GDM1 (cell line): Measurements from ENCODE around the gene ZNF569.
A peak's percentile ranks its signal among the peaks of the same experiment; 100 is the strongest.
"Not testable (repeated sequence)": the region's sequence is repeated elsewhere in the genome, so short reads cannot be mapped to it uniquely, and the experiment has no call there.

ENCODE experiments used
- DNase-seq: peaks from one replicate; lab custom pipeline; 2025; lab: John Stamatoyannopoulos, UW

Gene ZNF569

DNA sequence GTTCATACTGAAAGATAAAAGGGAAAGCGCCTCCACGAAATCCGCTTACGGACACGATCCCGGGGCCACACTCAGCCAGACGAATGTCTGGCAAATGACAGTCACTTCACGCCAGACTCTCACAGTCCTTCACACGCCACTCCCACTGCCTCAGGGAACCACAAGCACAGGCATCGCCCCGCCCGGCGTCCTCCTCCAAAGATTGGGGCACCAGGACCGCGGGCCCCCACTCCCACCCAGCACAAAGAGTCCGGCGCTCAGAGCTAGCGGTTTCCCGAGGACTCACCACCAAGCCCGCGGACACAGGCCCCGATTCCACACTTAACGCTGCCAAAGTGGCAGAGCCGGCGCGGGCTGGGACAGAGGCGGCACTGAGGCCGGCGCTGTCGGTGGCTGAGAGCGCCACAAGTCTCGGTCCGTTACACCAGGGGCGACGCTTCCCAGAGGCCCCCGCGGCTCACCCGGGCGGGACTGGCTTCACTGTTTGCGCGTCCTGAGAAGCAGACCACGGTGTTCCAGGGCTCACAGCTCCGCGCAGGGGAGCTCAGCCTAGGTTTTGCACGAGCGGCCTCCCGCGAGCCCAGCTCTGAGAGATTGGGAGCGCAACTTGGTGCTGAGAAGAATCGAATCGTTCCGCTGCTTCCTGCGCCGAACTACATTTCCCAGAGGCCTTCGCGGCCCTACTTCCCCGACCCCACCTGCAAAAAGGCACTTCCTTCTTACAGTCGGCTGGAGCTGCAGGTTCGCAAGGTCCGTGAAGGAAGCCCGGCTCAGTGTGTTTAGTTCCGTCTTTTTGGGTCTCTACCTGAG is at the start of gene ZNF569:
Gene ZNF569, minus strand, starts transcription at position 647 of the 810 bp plus-strand sequence. CDS start 22,523 bp downstream, outside the sequence.
- DNase-seq = peak; percentile 83

DNA sequence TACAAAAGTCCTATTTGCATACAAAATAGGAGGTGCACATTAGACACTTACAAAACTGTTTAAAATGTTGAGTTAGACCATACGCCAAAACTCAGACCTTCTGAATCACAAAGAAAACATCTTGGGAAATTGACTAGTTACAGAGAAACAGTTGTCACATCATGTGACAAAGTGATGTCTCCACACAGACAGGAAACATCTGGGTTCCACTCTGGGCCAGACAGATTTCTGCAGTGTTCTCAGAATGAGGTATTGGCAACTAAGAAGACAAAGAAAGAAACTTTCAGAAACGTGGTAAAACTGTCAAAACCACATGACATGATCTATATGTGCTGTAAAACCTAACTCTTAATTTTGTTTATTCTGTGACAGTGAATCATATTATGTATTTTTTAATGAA is 46.2 kb upstream of the ZNF569 start:
- DNase-seq = no peak

DNA sequence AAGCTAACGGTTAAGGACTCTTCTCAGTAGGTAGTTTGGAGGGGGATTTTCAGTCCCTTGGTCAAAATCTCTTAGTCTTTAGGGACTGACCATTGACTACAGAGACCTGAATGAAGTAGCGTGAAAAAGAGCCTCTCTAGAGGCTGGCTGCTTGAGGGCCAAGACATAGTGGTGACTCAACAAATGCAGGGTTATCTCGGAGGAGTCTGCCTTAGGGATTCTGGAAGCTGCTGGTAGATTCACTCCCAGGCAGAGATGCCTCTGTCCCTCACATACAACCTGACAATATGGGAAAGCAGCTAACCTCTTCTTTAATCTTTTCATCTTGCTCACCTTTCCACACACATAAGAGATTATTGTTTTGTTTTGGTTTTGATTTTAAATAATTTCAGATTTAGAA is 44.6 kb upstream of the ZNF569 start:
- DNase-seq = no peak

DNA sequence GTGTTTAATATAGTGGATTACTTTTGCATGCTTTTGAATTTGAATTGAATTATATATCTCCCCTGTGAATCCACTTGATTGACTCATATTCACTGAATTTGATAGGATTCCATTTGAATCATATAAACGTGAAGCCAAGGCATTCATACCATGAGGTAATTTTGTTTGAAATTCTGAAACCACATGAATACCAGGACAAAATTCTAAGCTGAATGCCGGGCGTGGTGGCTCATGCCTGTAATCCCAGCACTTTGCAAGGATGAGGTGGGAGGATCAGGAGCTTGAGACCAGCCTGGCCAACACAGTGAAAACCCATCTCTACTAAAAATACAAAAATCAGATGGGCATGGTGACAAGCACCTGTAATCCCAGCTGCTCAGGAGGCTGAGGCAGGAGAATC is 43.9 kb upstream of the ZNF569 start:
- no peak for DNase-seq

DNA sequence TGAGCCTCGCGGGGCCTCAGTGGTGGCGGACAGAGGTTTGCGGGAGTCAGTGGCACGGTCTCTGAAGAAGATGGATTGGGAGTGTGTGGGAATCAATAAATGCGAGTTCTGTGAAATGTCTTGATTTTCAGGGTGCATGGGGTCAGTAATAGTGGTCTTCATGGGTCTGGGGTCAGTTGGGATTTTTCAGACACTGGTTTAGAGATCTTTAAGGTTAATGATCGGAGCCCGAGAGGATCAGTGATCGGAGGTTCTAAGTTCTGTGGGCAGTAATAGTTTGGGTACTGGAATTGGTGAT is 39.9 kb upstream of the ZNF569 start:
- DNase-seq = no peak

DNA sequence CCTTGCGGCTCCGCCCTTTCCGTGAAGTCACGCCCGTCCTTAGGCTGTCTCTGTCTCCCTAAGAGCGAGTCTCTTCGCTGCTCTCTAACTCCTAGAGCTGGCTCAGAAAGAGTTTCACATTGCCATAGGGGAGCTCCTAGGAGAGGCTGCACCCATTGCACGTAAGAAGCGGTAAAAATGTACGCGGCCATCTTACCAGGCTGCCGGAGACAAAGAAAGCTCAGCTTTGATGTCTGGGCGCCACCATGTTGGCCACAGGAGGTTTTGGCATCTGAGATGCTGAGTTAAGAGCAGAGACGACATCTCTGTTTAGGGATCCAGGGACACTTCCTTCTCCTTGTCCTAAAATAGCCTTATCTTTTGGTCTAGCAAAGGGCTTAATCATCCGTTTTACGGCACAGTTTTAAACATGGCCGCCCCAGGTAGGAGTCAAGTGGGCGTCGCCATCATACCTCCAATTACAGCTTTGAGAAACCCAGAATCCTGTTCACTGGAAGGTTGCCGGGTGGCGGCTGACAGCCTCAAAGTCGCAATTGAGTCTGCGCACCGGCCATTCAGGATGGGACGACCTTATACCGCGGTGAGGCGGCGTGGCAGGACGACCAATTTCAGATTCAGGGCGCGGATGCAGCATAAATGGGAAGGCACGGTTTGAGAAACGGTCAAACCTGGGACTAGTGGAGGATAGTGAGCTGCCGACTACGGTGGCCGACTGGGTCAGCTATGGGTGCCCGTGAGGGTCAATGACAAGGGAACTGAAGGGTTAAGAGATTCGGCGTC is 39.3 kb upstream of the ZNF569 start, which contains the start of gene ZNF793:
Gene ZNF793, plus strand, starts transcription at position 553 of the 780 bp plus-strand sequence. CDS start 16,501 bp downstream, outside the sequence.
- DNase-seq = no peak

DNA sequence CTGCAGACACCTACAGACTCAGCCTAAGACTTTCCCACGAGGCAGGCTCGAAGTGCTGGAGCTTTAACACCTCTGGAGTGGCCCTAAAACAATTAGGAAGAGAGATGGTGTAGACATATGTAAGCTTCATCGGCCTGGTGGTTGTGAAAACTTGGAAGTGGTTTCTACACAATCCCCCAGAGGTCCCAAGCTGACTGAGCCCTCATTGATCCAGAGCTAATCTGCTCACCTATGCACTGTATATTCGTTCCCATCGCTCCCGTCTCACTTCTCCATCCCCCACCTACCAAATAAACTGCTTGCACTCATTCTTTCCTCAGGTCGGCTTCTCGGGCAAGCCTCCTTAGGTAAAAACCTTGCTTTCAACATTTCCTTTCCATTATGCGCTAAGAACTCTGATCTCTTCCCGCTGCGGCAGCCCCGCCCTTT is 38.7 kb upstream of the ZNF569 start:
- DNase-seq = no peak

DNA sequence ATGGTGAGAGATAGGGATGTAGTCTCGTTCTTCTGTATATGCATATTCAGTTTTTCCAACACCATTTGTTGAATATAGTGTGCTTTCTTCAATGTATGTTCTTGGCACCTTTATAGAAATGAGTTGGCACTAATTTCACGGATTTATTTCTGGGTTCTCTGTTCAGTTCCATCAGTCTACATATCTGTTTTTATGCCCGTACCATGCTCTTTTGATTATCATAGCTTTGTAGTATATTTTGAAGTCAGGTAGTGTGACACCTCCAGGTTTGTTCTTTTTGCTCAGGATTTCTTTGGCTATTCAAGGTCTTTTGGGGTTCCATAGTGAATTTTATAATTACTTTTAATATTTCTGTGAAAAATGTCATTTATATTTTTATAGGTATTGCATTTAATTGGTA is 25.0 kb upstream of the ZNF569 start:
- DNase-seq = no peak

DNA sequence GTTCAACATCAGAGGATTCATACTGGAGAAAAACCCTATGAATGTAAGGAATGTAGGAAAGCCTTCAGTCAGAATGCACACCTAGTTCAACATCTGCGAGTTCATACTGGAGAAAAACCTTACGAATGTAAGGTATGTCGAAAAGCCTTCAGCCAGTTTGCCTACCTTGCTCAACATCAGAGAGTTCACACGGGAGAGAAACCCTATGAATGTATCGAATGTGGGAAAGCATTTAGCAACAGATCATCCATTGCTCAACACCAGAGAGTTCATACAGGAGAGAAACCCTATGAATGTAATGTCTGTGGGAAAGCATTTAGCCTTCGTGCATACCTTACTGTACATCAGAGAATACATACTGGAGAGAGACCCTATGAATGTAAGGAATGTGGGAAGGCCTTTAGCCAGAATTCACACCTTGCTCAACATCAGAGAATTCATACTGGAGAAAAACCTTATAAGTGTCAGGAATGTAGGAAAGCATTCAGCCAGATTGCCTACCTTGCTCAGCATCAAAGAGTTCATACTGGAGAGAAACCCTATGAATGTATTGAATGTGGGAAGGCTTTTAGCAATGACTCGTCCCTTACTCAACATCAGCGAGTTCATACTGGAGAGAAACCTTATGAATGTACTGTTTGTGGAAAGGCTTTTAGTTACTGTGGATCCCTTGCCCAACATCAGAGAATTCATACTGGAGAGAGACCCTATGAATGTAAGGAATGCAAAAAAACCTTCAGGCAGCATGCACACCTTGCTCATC is 17.3 kb upstream of the ZNF569 start:
- DNase-seq = no peak

DNA sequence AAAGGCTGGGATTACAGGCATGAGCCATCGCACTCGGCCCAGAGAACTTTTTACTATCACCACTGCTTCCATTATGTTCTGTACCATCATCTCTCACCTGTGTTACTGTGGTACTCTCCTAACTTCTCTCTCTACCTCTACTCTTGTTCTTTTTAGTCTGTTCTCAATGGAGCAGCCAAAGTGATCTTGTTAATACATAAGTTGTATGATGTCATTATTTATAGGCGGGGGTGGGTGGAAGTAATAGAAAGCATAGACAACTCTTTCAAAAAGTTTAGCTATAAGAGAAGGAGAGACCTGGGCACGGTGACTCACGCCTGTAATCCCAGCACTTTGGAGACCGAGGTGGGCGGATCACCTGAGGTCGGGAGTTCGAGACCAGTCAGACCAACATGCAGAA is 4.9 kb upstream of the ZNF569 start:
- DNase-seq = no peak

DNA sequence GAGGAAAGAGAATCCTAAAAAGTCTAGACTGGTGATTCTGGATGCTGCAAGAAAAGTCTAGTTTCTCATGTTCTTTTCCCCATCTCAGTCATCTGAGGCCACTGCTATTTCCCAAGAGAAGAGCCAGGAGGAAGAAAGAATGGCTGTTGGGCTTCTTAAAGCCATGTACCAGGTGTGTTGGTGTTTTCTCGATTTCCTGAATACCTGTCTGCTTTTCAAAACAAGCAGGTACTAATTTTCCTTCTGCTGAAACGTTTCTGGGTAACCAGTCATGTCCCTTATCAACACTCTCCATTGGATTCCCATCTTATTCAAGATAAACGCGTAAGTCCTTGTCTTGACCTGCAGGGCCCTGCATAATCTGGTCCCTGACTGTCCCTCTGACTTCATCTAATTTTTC is 3.0 kb upstream of the ZNF569 start:
- DNase-seq = no peak

DNA sequence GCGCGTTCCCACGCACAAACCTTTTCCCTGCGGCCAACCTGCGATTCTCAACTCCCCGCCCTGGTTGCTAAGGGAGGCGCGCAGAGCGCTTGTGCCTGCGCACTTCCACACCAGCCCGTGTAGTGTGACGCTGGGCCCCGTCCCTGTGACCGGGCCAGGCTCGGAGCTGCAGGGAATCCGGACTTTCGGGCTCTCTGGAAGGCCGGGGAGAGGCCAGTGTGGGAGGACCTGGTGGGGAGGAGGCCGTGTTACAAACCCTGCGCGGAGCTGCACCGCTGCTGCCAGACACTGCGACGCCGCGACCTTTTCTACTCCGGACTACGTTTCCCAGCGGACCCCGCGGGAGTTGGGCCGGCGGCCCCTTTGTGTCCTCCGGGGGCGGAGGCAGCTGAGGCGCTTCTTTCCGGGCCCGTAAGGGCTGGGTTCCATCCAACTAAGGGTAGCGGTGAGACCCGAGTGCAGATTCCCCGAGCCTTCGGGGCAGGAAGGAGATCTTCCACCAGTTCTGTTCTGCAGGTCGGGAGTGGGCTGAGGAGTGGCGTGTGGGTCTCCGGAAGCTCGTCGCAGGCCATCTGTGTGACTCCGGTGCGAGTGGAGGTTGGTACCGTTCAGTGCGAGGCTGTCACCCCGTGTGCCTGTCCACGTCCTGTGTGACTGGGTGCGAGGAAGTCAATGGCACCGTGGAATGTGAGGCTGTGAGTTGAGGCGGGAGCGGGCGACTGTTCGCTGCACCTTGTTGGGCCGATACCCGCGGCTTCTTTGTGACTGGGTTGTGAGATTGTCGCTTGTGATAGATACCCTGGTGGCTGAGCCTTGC is 1.9 kb upstream of the ZNF569 start, which contains the start of gene ZNF570:
Gene ZNF570, plus strand, starts transcription at position 396 of the 817 bp plus-strand sequence. CDS start 999 bp downstream, outside the sequence.
- peak; percentile 69 for DNase-seq

DNA sequence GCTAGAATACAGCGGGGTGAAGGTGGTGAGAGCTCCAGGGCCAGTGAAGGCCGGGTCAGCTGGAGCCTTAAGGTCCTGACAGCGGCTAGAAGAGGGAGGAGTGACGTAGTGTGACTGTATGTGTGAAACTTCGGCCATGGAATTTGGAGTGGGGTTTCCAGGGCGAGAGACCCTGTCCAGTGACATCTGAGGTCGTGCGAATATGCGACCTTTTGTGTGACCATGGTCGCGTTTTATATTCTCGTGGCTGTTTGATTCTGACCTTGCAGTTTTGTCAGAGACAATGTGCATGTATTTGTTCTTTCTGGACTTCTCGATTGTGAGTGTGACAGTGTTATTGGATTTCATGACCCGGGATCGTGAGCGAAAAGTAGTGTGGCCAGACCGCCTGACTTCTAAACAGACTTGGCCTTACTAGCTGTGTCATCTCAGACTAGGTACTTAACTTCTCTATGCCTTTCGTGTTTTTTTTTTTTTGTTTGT is 405 bp upstream of the ZNF569 start:
- no peak for DNase-seq

DNA sequence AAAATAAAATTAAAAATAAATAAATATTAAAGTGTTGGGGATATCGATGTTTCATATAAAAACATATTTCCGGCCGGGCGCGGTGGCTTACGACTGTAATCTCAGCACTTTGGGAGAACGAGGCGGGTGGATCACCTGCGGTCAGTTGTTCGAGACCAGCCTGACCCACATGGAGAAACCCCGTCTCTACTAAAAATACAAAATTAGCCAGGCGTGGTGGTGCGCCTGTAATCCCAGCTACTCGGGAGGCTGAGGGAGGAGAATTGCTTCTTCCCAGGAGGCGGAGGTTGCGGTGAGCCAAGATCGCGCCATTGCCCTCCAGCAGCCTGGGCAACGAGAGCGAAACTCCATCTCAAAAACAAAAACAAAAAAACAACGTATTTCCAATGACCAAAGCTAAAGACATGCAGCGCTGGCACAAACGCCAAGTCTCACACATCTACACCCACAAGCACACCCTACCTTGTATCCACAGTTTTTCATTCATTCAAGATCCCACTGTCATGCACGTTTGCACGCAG is 907 bp downstream of the ZNF569 start:
- DNase-seq = no peak

DNA sequence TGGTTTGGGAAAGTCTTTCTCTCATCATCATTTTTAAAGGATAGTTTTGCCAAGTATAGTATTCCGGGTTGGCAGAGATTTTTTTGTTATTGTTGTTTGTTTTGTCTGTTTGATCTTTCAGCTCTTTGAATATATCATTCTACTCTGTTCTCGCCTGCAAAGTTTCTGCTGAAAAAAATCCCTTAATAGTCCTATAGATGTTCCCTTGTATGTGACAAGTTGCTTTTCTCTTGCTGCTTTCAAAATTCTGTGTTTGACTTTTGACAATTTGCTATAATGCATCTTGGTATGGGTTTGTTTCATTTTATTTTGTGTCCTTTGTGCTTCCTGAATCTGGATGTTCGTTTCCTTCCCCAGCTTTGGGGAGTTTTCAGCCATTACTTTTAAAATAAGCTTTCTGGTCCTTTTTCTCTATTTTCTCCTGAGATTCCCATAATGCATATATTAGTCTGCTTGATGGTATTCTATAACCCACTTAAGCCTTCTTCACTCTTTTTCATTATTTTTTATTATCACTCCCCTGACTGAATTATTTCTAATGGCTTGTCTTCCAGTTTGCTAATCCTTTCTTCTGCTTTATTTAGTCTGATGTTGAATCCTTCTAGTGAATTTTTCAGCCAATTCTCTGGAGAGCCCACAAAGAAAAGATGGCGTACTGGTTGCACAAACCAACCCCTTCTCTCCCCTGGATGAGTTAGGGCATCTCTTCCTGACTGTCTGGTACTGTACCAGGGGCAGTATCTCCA is 14.6 kb downstream of the ZNF569 start:
- no peak for DNase-seq

DNA sequence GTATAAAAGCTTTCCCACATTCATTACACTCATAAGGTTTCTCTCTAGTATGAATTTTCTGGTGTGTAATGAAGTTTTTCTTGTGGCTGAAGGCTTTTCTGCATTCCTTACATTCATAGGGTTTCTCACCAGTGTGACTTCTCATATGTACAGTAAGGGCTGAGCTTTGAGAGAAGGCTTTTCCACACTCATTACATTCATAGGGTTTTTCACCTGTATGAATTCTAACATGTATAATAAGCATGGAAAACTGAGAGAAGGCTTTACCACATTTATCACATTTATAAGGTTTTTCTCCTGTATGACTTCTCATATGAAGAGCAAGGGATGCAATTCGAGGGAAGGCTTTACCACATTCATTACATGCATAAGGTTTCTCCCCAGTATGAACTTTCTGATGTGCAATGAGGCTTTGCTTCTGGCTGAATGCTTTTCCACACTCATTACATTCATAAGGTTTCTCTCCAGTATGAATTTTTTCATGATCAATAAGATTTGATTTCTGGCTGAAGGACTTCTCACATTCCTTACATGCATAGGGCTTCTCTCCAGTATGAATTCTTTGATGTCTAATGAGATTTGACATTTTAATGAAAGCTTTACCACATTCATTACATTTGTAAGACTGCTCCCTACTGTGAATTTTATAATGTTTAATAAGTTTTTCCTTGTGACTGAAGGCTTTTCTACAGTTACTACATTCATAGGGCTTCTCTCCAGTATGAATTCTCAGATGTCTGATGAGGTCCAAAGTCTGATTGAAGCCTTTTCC is 53.7 kb downstream of the ZNF569 start:
- DNase-seq = no peak

DNA sequence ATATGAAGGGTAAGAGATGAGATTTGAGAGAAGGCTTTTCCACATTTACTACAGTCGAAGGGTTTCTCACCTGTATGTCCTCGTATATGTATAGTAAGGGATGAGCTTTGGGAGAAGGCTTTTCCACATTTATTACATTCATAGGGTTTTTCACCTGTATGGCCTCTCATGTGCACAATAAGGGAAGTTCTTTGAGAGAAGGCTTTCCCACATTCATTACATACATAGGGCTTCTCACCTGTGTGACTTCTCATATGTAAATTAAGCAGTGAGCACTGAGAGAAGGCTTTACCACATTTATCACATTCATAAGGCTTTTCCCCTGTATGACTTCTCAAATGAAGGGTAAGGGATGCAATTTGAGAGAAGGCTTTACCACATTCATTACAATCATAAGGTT is 54.5 kb downstream of the ZNF569 start:
- DNase-seq = no peak

DNA sequence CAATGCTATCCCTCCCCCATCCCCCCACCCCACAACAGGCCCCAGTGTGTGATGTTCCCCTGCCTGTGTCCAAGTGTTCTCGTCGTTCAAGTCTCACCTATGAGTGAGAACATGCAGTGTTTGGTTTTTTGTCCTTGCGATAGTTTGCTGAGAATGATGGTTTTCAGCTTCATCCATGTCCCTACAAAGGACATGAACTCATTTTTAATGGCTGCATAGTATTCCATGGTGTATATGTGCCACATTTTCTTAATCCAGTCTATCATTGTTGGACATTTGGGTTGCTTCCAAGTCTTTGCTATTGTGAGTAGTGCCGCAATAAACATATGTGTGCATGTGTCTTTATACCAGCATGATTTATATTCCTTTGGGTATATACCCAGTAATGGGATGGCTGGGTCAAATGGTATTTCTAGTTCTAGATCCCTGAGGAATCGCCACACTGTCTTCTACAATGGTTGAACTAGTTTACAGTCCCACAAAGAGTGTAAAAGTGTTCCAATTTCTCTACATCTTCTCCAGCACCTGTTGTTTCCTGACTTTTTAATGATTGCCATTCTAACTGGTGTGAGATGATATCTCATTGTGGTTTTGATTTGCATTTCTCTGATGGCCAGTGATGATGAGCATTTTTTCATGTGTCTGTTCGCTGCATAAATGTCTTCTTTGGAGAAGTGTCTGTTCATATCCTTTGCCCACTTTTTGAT is 61.0 kb downstream of the ZNF569 start:
- not testable (repeated sequence) for DNase-seq

DNA sequence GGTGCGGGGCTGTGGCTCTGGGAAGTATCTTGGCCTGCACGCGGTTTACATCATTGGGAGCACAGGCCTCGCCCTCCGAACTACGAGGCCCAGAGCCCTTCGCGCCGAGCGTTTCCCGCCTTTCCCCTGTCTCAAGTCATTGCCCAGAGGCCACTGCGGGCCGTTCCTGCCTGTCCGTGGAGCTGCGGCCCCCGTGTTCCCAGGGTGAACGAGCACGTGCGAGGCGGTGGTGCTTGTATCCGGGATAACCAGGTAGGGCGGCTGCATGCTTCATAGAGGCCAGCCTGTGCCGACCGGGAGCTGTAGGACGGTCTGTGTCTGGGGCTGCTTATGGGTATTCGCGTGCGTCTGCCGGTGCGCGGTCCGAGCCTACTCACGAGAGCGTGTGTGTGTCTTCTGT is 63.8 kb downstream of the ZNF569 start:
- no peak for DNase-seq
